ENCODE data around the gene SLC30A2.

- TF ChIP-seq, protein P1, sequence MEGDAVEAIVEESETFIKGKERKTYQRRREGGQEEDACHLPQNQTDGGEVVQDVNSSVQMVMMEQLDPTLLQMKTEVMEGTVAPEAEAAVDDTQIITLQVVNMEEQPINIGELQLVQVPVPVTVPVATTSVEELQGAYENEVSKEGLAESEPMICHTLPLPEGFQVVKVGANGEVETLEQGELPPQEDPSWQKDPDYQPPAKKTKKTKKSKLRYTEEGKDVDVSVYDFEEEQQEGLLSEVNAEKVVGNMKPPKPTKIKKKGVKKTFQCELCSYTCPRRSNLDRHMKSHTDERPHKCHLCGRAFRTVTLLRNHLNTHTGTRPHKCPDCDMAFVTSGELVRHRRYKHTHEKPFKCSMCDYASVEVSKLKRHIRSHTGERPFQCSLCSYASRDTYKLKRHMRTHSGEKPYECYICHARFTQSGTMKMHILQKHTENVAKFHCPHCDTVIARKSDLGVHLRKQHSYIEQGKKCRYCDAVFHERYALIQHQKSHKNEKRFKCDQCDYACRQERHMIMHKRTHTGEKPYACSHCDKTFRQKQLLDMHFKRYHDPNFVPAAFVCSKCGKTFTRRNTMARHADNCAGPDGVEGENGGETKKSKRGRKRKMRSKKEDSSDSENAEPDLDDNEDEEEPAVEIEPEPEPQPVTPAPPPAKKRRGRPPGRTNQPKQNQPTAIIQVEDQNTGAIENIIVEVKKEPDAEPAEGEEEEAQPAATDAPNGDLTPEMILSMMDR (CRISPR knock-in tag; IDR thresholded peaks at IDR 0.05) = no peak
- TF ChIP-seq PTBP1 (IDR thresholded peaks at IDR 0.05; ENCODE audit: low read depth, low read length, poor library complexity, severe bottlenecking) (no peak), CEBPB (IDR thresholded peaks at IDR 0.05; ENCODE audit: borderline replicate concordance, low read depth, low read length) (no peak), ZNF776 (CRISPR knock-in tag; IDR thresholded peaks at IDR 0.05) (no peak), TCF7L2 (IDR thresholded peaks at IDR 0.05; ENCODE audit: low read depth, low read length) (no peak)
Observed at GRCh38 chr1:26010825-26011224, 35.1 kb downstream of the SLC30A2 start.
